Measurements from ENCODE around the gene CASP14. TPM values are rescaled to one million over a fixed set of nuclear protein-coding genes. Genes with fewer than 3 reads are reported as not detected.
A peak's percentile ranks its signal among the peaks of the same experiment; 100 is the strongest.

CASP14 gene
- total RNA-seq, 4 donors from 2014 or later = not detected

DNA sequence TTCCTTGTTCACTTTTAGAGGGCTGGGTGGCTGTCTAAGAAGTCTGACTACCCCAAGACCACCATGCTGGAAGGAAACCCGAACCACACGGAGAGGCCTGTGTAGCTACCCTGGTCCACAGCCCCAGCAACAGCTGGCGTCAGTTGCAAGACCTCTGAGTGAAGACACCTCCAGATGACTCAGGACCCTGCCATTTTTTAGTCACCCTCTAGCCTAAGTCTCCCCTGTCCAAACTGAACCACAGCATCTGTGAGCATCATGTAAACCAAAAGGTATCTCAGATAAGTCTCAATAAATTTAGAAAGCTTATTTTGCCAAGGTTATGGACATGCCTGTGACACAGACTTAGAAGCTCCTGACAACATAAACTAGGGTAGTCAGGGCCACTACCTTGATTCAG, 55.8 kb downstream of the CASP14 start:
- Histone ChIP-seq H3K4me3 (no peak overlapping the region), H3K36me3 (peaks cover 0 to 16% of the 10 kb centered on the region in 2 donors), H3K4me1 (peaks cover 0 to 23% (median 5%) of the 10 kb centered on the region in 3 donors), H3K27me3 (no peaks in the 10 kb centered on the region), H3K27ac (no peak overlapping the region), H3K9me3 (peaks cover 0 to 23% (median 0%) of the 10 kb centered on the region in 3 donors)
- TF ChIP-seq CTCF (IDR thresholded peaks at IDR 0.05) (no peak), POLR2A (IDR thresholded peaks at IDR 0.05) (no peak), EP300 (IDR thresholded peaks at IDR 0.05) (no peak), POLR2AphosphoS5 (IDR thresholded peaks at IDR 0.05) (no peak)
- no peak for ATAC-seq
- 91 to 94% methylated on average over 3 of the region's 3 CpGs for WGBS, 2 donors (ENCODE audit: low coverage in 1 of 2)

DNA sequence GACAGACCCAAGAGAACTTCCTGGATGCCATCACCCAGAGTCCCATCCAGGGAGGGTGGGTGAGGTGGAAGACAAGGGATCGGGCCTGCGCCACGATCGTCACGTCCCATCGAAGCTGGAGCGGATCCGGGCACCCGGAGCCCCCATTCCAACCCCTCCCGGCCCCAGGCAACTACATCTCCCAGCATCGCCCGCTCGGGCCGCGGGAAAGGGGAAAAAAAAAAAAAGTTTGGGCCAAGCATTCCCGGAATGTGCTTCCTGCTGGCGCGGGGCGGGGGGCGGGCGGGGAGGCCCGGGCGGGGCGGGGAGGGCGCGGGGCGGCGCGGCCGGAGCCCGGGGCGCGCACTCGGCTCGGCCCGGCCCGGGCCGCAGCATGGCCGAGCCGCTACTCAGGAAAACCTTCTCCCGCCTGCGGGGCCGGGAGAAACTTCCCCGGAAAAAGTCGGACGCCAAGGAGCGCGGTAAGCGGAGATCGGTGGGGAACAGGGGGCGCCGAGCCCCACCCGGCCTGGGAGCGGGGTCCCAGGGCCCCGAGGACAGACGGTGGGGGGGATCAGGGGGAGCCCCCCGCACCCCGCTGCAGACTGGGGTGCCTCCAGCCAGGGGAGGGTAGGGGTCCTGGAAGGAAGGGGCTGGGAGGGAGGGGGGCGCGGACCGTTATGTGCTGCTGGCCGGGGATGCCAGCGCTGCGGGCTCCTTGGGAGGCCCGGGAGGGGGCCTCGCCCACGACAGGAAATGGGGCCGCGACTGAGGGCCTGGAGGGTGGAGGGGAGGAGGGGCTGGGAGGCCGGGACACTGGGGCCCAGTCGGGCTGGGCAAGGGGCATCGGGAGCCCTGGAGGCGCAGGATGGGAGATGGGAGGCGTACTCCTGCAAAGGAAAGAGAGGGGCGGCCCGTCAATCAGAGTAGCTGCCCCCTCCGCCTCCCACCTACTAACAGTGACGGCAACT, 58.1 kb downstream of the CASP14 start, which contains the start of gene SYDE1:
TSS of gene SYDE1 (plus strand) at position 341 of the 950 bp plus-strand sequence. CDS start at position 374, 33 bp downstream.
- peak; percentile 84 for ATAC-seq
- TF ChIP-seq CTCF (IDR thresholded peaks at IDR 0.05) (no peak), EP300 (IDR thresholded peaks at IDR 0.05) (no peak), POLR2AphosphoS5 (IDR thresholded peaks at IDR 0.05) (peak; percentile 35), POLR2A (IDR thresholded peaks at IDR 0.05) (peak; percentile 71 to 74)
- WGBS, 2 donors (ENCODE audit: low coverage in 1 of 2) = 0% methylated on average over 2 to 9 of the region's 78 CpGs
- H3K9me3 ChIP-seq = peaks cover 0 to 23% (median 0%) of the 10 kb centered on the region in 3 donors
- peaks cover 0 to 39% of the 10 kb centered on the region in 2 donors for H3K36me3 ChIP-seq
- no peaks in the 10 kb centered on the region for H3K27me3 ChIP-seq
- H3K27ac ChIP-seq = peak within 1 kb of the TSS; percentile 87 to 97 (median 93)
- H3K4me1 ChIP-seq = peaks cover 0 to 23% (median 5%) of the 10 kb centered on the region in 3 donors
- peak within 1 kb of the TSS; percentile 97 for H3K4me3 ChIP-seq

Other genes with a start within 250 kb of the CASP14 start
- gene OR7A5, start 214.3 kb upstream of the CASP14 start, total RNA-seq = not detected
- gene OR7C1, start 214.3 kb upstream of the CASP14 start, total RNA-seq = not detected
- not detected for gene OR7A10, start 200.6 kb upstream of the CASP14 start, total RNA-seq
- gene OR7A17, start 163.3 kb upstream of the CASP14 start, total RNA-seq = not detected
- not detected for gene OR7C2, start 108.0 kb upstream of the CASP14 start, total RNA-seq
- under 1 TPM in 1 of 4 donors, not detected in 3; 0.23 TPM for gene SLC1A6, start 69.6 kb upstream of the CASP14 start, total RNA-seq
- not detected for gene OR1I1, start 32.7 kb downstream of the CASP14 start, total RNA-seq
- gene SYDE1, start 57.9 kb downstream of the CASP14 start, total RNA-seq = 100 to 1,000 TPM in 1 of 4 donors, 10 to 100 TPM in 3; 41.7 to 100 (median 52.4) TPM
- 10 to 100 TPM; 19.1 to 54.8 (median 35.4) TPM for gene NOTCH3, start 151.5 kb downstream of the CASP14 start, total RNA-seq
- gene EPHX3, start 183.0 kb downstream of the CASP14 start, total RNA-seq = 1 to 10 TPM in 1 of 4 donors, under 1 TPM in 1, not detected in 2; 0.78 to 1.6 TPM

Data from gastroesophageal sphincter (tissue), 4 donors.